A673 (cell line): ENCODE results near the gene MDK.
"Not testable (repeated sequence)": the region's sequence is repeated elsewhere in the genome, so short reads cannot be mapped to it uniquely, and the experiment has no call there.

Source experiments
- EZH2 ChIP-seq: fragments of 200-600 bp; sonication (generic); IDR thresholded peaks from 2 replicates; pipeline ENCODE4 v1.6.1; 2017; ENCODE audit warnings: borderline replicate concordance, low read depth, mild to moderate bottlenecking, mixed read lengths, antibody characterized with exemption, low read length; ENCODE audit not compliant: poor library complexity, severe bottlenecking
- TF ChIP-seq, protein P1 (sequence below): fragments of 300-800, 200-600 bp; sonication (generic); conservative IDR thresholded peaks from 2 replicates; pipeline ENCODE4 v1.5.1; 2017; ENCODE audit warnings: low read depth, mild to moderate bottlenecking, antibody characterized with exemption, low read length, moderate library complexity, mixed read lengths

DNA sequence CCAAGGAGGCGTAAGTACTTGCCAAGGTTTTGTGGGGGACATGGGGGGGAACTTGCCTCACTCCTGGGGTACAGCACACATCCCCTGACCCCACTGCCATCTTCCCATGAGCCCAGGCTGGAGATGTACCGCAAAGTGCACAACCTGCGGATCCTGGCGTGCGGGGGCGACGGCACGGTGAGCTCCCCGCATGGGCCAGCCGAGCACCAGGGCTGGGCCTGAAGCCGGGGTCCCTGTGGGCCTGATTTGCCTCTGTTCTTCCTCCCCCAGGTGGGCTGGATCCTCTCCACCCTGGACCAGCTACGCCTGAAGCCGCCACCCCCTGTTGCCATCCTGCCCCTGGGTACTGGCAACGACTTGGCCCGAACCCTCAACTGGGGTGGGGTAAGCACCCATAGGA, 9.0 kb upstream of the MDK start:
- TF ChIP-seq, protein P1, sequence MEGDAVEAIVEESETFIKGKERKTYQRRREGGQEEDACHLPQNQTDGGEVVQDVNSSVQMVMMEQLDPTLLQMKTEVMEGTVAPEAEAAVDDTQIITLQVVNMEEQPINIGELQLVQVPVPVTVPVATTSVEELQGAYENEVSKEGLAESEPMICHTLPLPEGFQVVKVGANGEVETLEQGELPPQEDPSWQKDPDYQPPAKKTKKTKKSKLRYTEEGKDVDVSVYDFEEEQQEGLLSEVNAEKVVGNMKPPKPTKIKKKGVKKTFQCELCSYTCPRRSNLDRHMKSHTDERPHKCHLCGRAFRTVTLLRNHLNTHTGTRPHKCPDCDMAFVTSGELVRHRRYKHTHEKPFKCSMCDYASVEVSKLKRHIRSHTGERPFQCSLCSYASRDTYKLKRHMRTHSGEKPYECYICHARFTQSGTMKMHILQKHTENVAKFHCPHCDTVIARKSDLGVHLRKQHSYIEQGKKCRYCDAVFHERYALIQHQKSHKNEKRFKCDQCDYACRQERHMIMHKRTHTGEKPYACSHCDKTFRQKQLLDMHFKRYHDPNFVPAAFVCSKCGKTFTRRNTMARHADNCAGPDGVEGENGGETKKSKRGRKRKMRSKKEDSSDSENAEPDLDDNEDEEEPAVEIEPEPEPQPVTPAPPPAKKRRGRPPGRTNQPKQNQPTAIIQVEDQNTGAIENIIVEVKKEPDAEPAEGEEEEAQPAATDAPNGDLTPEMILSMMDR = not testable (repeated sequence)
- TF ChIP-seq EZH2 = not testable (repeated sequence)
